CD4-positive, CD25-positive, alpha-beta regulatory T cell (primary cell): ENCODE data around the gene DNAL4. TPM values are rescaled to one million over a fixed set of nuclear protein-coding genes. Genes with fewer than 3 reads are reported as not detected.

Source experiments
- ATAC-seq, 2 donors: fragments of 150-1000 bp; cut with Tn5 transposase; one replicate each; pipeline ENCODE4 v1.10.0; 2021; ENCODE audit warnings: low read depth in 2 of 2, moderate number of reproducible peaks in 2 of 2, moderate library complexity in 1 of 2
- DNase-seq, 3 donors: peaks; one replicate each; pipeline versions ENCODE4 v3.0.0 to v3.0.0-alpha.2; 2012 to 2022; ENCODE audit warnings: mixed read lengths in 1 of 3
- H3K27ac ChIP-seq: one replicate; pipeline ENCODE4 v1.7.0; 2013; ENCODE audit warnings: mild to moderate bottlenecking, low read length; ENCODE audit not compliant: insufficient read depth, poor library complexity, severe bottlenecking
- H3K27me3 ChIP-seq: one replicate; pipeline ENCODE4 v1.7.0; 2013; ENCODE audit warnings: low read length; ENCODE audit not compliant: control insufficient read depth, insufficient read depth
- H3K36me3 ChIP-seq: one replicate; pipeline ENCODE4 v1.7.0; 2013; ENCODE audit warnings: mild to moderate bottlenecking, low read length, moderate library complexity; ENCODE audit not compliant: control insufficient read depth, insufficient read depth
- H3K4me1 ChIP-seq: 2 replicates; pipeline ENCODE4 v1.7.0; 2013; ENCODE audit warnings: mild to moderate bottlenecking, low read length; ENCODE audit not compliant: insufficient read depth, control insufficient read depth, poor library complexity, severe bottlenecking
- H3K4me3 ChIP-seq: one replicate; pipeline ENCODE4 v1.7.0; 2013; ENCODE audit warnings: low read depth, mild to moderate bottlenecking, low read length, moderate library complexity
- H3K9me3 ChIP-seq, 2 experiments: 1 replicate in 1 of 2; 2 replicates in 1 of 2; pipeline ENCODE4 v1.7.0; 2013; ENCODE audit warnings: low read length in 2 of 2, mild to moderate bottlenecking in 1 of 2, moderate library complexity in 1 of 2; ENCODE audit not compliant: control insufficient read depth in 2 of 2
- H3K27ac Mint-ChIP-seq, 3 donors: one replicate each; pipeline ENCODE4 v1.8.0; 2020 to 2022; ENCODE audit warnings: mild to moderate bottlenecking in 3 of 3, mixed read lengths in 3 of 3, moderate library complexity in 2 of 3
- H3K27me3 Mint-ChIP-seq: one replicate; pipeline ENCODE4 v1.8.0; 2022; ENCODE audit warnings: mild to moderate bottlenecking, mixed read lengths
- H3K36me3 Mint-ChIP-seq: one replicate; pipeline ENCODE4 v1.8.0; 2020; ENCODE audit warnings: mixed read lengths
- H3K4me1 Mint-ChIP-seq, 4 donors: one replicate each; pipeline ENCODE4 v1.8.0; 2020 to 2022; ENCODE audit warnings: mixed read lengths in 4 of 4, mild to moderate bottlenecking in 1 of 4
- H3K4me3 Mint-ChIP-seq, 4 donors: one replicate each; pipeline ENCODE4 v1.8.0; 2020 to 2022; ENCODE audit warnings: mild to moderate bottlenecking in 4 of 4, mixed read lengths in 4 of 4, moderate library complexity in 3 of 4
- H3K9me3 Mint-ChIP-seq, 7 donors: one replicate each; pipeline ENCODE4 v1.8.0; 2020 to 2022; ENCODE audit warnings: mixed read lengths in 7 of 7, mild to moderate bottlenecking in 3 of 7, moderate library complexity in 2 of 7
- polyA plus RNA-seq, 4 donors: library from polyadenylated mRNA; unstranded; fragments of 300-500 nt; fragmentation: Illumina TruSeq; gene quantifications; one replicate each; pipeline ENCODE4 v1.2.3, GENCODE V29; 2021
- total RNA-seq: library from RNA; stranded (reverse); gene quantifications from one replicate; pipeline ENCODE4 v1.2.3, GENCODE V29; 2022

Gene DNAL4
- total and polyA plus RNA-seq, 5 donors from 2014 or later = 6.3 to 10.9 (median 9.9) TPM

- ATAC-seq = no peak
- Mint-ChIP-seq H3K27me3 (peaks cover 4% of the 10 kb centered on the region), H3K4me3 (no peak overlapping the region), H3K36me3 (no peaks in the 10 kb centered on the region), H3K9me3 (peaks cover 0 to 1% (median 0%) of the 10 kb centered on the region in 7 donors), H3K27ac (no peak overlapping the region), H3K4me1 (peaks cover 0 to 3% (median 0%) of the 10 kb centered on the region in 4 donors)
- Histone ChIP-seq H3K36me3 (no peaks in the 10 kb centered on the region), H3K4me3 (no peak overlapping the region), H3K27me3 (no peaks in the 10 kb centered on the region), H3K27ac (no peak overlapping the region), H3K9me3 (no peaks in the 10 kb centered on the region), H3K4me1 (no peaks in the 10 kb centered on the region)
- no peak for DNase-seq
These were observed 36.8 kb upstream of the DNAL4 start for GRCh38 chr22:38830845-38831108.

GRCh38 chr22:38830026-38830844 is 36.3 kb upstream of the DNAL4 start:
- peaks cover 0 to 3% (median 0%) of the 10 kb centered on the region in 4 donors for H3K4me1 Mint-ChIP-seq
- no peak for ATAC-seq

GRCh38 chr22:38829485-38829884 is 35.5 kb upstream of the DNAL4 start:
- Mint-ChIP-seq H3K36me3 (peaks cover 2% of the 10 kb centered on the region), H3K27me3 (peaks cover 4% of the 10 kb centered on the region), H3K27ac (no peak overlapping the region), H3K9me3 (peaks cover 0 to 1% (median 0%) of the 10 kb centered on the region in 7 donors), H3K4me3 (no peak overlapping the region), H3K4me1 (peaks cover 0 to 1% (median under 1%) of the 10 kb centered on the region in 4 donors)
- ATAC-seq (no peak), DNase-seq (no peak)
- H3K27ac ChIP-seq = no peak overlapping the region
- H3K27me3 ChIP-seq = no peaks in the 10 kb centered on the region
- H3K36me3 ChIP-seq = no peaks in the 10 kb centered on the region
- H3K4me1 ChIP-seq = no peaks in the 10 kb centered on the region
- no peak overlapping the region for H3K4me3 ChIP-seq
- no peaks in the 10 kb centered on the region for H3K9me3 ChIP-seq

More at GRCh38 chr22:38830026-38830844, 36.3 kb upstream of the DNAL4 start:
- H3K36me3 ChIP-seq = no peaks in the 10 kb centered on the region
- Mint-ChIP-seq H3K27me3 (peaks cover 4% of the 10 kb centered on the region), H3K36me3 (no peaks in the 10 kb centered on the region), H3K9me3 (peaks cover 0 to 1% (median 0%) of the 10 kb centered on the region in 7 donors), H3K4me3 (no peak overlapping the region), H3K27ac (no peak overlapping the region)
- no peaks in the 10 kb centered on the region for H3K9me3 ChIP-seq
- no peaks in the 10 kb centered on the region for H3K4me1 ChIP-seq
- H3K4me3 ChIP-seq = no peak overlapping the region
- H3K27me3 ChIP-seq = no peaks in the 10 kb centered on the region
- DNase-seq = no peak
- H3K27ac ChIP-seq = no peak overlapping the region

- DNase-seq = no peak
These were observed 34.8 kb upstream of the DNAL4 start for GRCh38 chr22:38828616-38829205.

GRCh38 chr22:38828191-38828590 is 34.2 kb upstream of the DNAL4 start:
- Mint-ChIP-seq H3K4me3 (no peak overlapping the region), H3K9me3 (peaks cover 0 to 4% (median 1%) of the 10 kb centered on the region in 7 donors), H3K27ac (no peak overlapping the region), H3K4me1 (peaks cover 0 to 5% (median 0%) of the 10 kb centered on the region in 4 donors), H3K27me3 (peaks cover 4% of the 10 kb centered on the region), H3K36me3 (peaks cover 5% of the 10 kb centered on the region)
- DNase-seq (no peak), ATAC-seq (no peak)
- Histone ChIP-seq H3K36me3 (no peaks in the 10 kb centered on the region), H3K9me3 (no peaks in the 10 kb centered on the region), H3K27me3 (no peaks in the 10 kb centered on the region), H3K4me1 (no peaks in the 10 kb centered on the region), H3K4me3 (no peak overlapping the region), H3K27ac (no peak overlapping the region)

More at GRCh38 chr22:38828616-38829205, 34.8 kb upstream of the DNAL4 start:
- no peak for ATAC-seq
- H3K9me3 Mint-ChIP-seq = peaks cover 0 to 4% (median 1%) of the 10 kb centered on the region in 7 donors
- peaks cover 0 to 5% (median 0%) of the 10 kb centered on the region in 4 donors for H3K4me1 Mint-ChIP-seq
- no peaks in the 10 kb centered on the region for H3K9me3 ChIP-seq
- H3K36me3 ChIP-seq = no peaks in the 10 kb centered on the region
- no peaks in the 10 kb centered on the region for H3K4me1 ChIP-seq
- H3K4me3 Mint-ChIP-seq = no peak overlapping the region
- H3K27me3 Mint-ChIP-seq = peaks cover 4% of the 10 kb centered on the region
- no peak overlapping the region for H3K4me3 ChIP-seq
- no peaks in the 10 kb centered on the region for H3K27me3 ChIP-seq
- no peak overlapping the region for H3K27ac Mint-ChIP-seq
- peaks cover 5% of the 10 kb centered on the region for H3K36me3 Mint-ChIP-seq
- H3K27ac ChIP-seq = no peak overlapping the region

- Mint-ChIP-seq H3K9me3 (peaks cover 0 to 4% (median 1%) of the 10 kb centered on the region in 7 donors), H3K36me3 (peaks cover 5% of the 10 kb centered on the region), H3K4me3 (no peak overlapping the region), H3K4me1 (peaks cover 0 to 5% (median 0%) of the 10 kb centered on the region in 4 donors), H3K27me3 (peaks cover 4% of the 10 kb centered on the region), H3K27ac (no peak overlapping the region)
- Histone ChIP-seq H3K27me3 (no peaks in the 10 kb centered on the region), H3K4me1 (no peaks in the 10 kb centered on the region), H3K9me3 (no peaks in the 10 kb centered on the region), H3K27ac (no peak overlapping the region), H3K36me3 (no peaks in the 10 kb centered on the region), H3K4me3 (no peak overlapping the region)
- ATAC-seq (no peak), DNase-seq (no peak)
These were observed 33.6 kb upstream of the DNAL4 start for GRCh38 chr22:38827510-38827909.

GRCh38 chr22:38826801-38827200 is 32.9 kb upstream of the DNAL4 start:
- Mint-ChIP-seq H3K9me3 (peaks cover 0 to 4% (median 1%) of the 10 kb centered on the region in 7 donors), H3K27ac (no peak overlapping the region)
- H3K36me3 ChIP-seq = no peaks in the 10 kb centered on the region

More at GRCh38 chr22:38826801-38827200, 32.9 kb upstream of the DNAL4 start:
- peaks cover 4% of the 10 kb centered on the region for H3K27me3 Mint-ChIP-seq
- no peaks in the 10 kb centered on the region for H3K9me3 ChIP-seq
- ATAC-seq = no peak
- H3K4me1 Mint-ChIP-seq = peaks cover 0 to 5% (median 0%) of the 10 kb centered on the region in 4 donors
- H3K4me1 ChIP-seq = no peaks in the 10 kb centered on the region
- H3K27me3 ChIP-seq = no peaks in the 10 kb centered on the region
- no peak for DNase-seq
- no peak overlapping the region for H3K4me3 ChIP-seq
- H3K4me3 Mint-ChIP-seq = no peak overlapping the region
- H3K27ac ChIP-seq = no peak overlapping the region
- peaks cover 5% of the 10 kb centered on the region for H3K36me3 Mint-ChIP-seq
